Sigmoid colon (tissue), 4 donors: ENCODE measurements around the gene DNAH5.

ENCODE experiments used
- CTCF ChIP-seq, 4 experiments: fragments of 450-650 bp in 3 of 4; fragments of 200-600 bp in 1 of 4; IDR thresholded peaks; one replicate each; pipeline ENCODE4 v1.5.1; 2016 to 2019; ENCODE audit warnings: antibody characterized with exemption in 4 of 4, mild to moderate bottlenecking in 3 of 4, moderate library complexity in 2 of 4
- EP300 ChIP-seq, 4 donors: sonication (generic); formaldehyde crosslinking; IDR thresholded peaks; one replicate each; pipeline ENCODE4 v1.6.1; 2017; ENCODE audit warnings: antibody characterized with exemption in 4 of 4
- POLR2AphosphoS5 ChIP-seq, 4 donors: sonication (generic); formaldehyde crosslinking; IDR thresholded peaks; one replicate each; pipeline ENCODE4 v1.6.1; 2017; ENCODE audit warnings: antibody characterized with exemption in 4 of 4

DNA sequence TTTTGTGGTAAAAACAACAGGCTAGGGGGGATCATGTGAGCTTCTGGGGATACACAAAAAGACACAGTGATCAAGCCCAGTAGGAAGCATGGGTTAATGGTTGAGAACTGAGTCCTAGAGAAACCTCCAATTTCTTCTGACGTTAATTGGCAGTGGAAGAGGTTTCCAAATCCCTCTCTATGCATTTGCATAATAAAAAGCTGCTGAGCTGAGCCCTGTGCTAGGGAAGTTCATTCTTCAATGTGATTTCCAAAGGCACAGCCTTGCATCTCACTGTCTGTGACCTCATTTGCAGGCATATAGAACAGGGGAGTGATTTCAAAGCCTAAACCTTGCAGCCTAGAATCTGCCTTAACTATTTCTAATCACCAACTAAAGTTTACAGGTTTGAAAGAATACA, 812 bp downstream of the DNAH5 start:
- no peak for TF ChIP-seq EP300 (IDR thresholded peaks at IDR 0.05)
- TF ChIP-seq POLR2AphosphoS5 (IDR thresholded peaks at IDR 0.05), result no peak
- TF ChIP-seq CTCF (IDR thresholded peaks at IDR 0.05), result no peak
